GM21529 (cell line): ENCODE results near the gene ADRA2B.

Source experiments
- ATAC-seq: cut with Tn5 transposase; IDR thresholded peaks from one replicate; pipeline ENCODE4 v1.9.1; 2021; ENCODE audit not compliant: unreplicated experiment

Gene ADRA2B

DNA sequence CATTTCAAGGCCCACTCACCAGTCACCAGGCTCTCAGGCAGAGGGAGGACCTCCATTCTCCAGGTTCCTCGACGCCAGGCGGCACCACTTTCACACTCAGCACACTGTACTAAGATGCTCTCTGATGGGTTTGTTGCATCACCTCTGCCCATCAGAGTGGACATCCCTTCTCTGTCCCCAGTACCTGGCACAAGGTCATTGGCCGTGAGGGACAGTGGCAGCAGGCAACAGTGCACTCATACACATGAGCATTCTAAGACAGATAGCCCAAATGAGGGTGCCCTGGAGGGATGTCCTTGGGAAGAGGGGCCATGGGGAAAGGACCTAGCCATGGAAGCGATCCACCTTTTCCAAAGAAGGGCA, 3.0 kb upstream of the ADRA2B start:
- no peak for ATAC-seq

DNA sequence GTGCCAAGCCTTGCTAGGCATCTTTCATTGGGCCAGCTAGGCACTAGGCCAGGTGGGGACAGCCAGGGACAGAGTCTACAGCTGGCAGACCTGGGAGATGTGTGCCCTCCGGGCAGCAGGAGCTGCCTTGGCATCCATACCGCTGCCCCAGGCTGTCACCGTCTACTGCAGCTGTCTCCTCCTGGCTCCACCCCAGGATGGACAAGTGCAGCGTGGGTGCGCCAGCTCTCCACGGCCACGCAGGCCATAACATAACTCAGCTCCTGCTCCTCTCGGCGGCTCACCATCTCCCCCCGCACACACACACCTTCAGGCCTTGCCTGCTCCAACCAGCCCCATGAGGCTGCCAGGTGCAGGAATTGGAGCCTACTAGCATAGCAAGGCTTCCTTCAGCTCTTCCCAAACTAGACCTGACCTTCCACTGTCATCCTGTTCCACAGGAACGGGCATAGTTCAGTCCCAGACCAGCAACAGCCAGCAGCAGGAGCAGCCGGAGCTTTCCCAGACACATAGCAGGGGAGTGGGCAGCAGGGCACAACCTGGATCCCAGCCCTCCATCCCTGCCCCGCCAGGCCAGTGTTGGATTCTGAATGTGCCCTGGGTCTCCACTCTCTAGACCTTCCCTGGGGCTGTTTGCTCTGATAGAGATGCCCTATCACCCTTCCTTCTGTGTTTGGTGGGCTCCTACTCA, 2.5 kb upstream of the ADRA2B start:
- no peak for ATAC-seq

DNA sequence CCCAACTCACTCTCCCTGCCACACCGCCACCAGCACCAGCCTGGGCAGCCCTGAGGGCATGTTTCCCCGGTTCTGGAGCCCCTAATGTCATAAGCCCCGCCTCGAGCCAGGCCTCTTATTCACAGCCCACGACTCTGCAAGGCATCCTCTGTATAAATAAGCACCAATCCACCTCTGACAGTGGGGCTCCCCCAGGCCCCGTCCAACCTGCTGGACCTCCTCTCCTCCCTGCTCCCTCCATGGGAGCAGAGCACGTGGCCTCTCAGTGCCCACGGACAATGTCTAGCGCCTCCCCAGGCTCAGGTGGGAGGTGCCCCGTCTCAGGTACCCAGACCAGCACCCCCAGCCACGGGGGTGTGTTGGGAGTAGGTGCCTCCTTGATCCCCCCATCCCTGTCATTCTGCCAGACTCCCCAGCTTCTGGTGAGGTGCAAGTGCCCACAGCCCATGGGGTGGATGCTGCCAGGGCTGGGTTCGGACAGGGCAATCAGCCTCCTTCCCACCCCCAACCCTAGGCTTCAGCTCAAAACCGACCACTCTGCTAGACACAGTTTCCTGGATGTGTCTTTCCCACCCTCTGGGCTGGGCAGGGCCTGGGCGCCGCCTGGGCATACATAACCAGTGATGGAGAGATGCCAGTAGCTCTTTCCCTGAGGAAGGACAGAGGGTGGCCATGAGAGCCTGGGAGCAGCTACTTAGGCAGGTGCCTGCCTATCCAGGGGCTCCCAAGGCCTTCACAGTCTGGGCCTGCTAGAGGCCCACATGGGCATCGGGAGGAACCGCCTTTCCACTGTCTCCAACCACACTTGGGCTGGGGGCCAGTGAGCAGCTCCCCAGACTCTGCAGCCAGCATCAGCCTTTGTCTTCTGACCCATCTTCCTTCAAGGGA, 1.6 kb upstream of the ADRA2B start:
- ATAC-seq: no peak

GRCh38 chr2:96116879-96117533, 635 bp upstream of the ADRA2B start:
- ATAC-seq: peak; percentile 70

DNA sequence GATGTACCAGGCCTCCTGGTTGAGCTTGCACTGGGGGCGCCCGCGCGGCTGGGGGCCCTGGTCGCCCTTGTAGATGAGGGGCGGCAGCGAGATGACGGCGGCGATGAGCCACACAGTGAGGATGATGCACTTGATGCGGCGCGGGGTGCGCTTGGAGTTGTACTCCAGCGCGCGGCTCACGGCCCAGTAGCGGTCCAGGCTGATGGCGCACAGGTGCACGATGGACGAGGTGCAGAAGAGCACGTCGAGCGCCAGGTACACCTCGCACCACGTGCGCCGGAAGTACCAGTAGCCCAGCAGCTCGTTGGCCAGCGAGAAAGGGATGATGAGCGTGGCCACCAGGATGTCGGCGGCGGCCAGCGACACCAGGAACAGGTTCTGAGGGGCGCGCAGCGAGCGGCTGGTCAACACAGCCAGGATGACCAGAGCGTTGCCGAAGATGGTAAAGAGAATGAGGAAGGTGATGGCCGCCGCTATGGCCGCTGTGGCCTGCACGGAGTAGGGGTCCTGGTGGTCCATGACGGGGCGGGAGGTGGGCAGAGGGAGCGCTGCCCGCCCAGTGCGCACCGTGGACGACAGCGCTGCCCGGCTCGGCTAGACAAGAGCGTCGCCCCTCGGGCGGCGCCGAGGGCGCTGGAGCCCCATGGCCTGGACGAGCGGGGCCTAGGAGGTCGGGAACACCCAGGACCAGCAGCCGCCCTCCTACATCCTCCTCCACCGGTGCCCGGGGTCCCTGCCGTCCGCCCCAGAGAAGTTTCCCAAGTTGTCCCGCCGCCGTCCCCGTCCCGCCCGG, 544 bp downstream of the ADRA2B start:
- no peak for ATAC-seq

DNA sequence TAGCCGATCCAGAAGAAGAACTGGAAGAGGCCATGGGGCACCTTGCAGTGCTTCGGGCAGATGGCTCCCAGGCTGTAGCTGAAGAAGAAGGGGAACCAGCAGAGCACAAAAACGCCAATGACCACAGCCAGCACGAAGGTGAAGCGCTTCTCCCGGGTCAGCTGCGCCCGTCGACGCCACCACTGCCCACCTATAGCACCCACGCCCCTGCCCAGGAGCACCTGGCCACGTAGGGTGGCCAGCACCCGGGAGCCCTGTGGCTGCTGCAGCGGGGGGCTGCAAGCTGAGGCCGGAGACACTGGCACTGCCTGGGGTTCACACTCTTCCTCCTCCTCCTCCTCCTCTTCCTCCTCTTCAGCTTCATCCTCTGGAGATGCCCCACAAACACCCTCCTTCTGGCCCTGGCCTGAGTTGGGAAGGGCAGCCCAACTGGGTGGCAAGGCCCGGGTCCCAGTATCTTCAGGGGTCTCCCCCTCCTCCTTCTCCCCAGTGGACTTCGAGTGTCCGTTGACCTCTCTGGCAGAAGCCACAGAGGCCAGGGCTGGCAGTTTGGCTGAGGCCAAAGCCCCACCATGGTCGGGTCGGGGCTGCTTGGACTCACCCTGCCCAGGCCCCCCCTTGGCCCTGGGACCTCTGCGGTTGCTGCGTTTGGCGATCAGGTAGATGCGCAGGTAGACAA, 1.3 kb downstream of the ADRA2B start:
- no peak for ATAC-seq

- no peak for ATAC-seq
Measured at GRCh38 chr2:96114546-96114902, 1.8 kb downstream of the ADRA2B start.

DNA sequence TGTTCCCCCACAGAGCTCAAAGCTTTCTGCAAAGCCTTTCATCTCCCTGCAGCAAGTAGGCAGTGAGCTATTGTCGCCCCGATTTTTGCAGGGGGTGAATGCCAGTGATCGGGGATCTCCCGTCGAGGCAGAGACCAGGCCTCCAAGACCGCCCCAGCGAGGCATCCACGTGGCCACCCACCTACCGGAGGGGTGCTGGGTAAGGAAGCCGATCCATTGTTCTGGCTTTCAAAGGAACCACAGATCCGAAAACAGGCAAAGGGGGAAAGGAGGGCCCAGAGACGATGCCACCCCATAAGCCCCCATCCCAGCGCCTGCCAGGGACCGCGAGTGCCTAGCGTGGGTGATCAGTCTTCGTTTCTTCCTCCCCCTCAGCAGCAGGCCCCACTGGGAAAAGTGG, 2.4 kb downstream of the ADRA2B start:
- no peak for ATAC-seq

DNA sequence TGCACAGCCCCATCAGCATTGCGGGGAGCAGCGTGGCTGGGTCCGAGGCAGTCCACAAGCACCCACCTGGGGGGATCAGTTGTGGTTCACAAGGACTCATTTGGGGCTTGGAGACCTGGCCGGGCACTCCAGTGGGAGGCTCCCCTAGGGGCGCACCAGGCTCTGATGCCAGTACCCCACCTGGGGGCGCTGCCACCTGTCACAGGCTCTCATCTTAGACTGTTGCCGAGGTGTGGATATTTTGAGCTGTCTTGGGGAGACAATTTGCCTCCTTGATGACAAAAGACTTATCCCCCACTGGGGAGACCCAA, 3.0 kb downstream of the ADRA2B start:
- ATAC-seq: no peak

- ATAC-seq: no peak
Measured at GRCh38 chr2:96112501-96113366, 3.6 kb downstream of the ADRA2B start.

DNA sequence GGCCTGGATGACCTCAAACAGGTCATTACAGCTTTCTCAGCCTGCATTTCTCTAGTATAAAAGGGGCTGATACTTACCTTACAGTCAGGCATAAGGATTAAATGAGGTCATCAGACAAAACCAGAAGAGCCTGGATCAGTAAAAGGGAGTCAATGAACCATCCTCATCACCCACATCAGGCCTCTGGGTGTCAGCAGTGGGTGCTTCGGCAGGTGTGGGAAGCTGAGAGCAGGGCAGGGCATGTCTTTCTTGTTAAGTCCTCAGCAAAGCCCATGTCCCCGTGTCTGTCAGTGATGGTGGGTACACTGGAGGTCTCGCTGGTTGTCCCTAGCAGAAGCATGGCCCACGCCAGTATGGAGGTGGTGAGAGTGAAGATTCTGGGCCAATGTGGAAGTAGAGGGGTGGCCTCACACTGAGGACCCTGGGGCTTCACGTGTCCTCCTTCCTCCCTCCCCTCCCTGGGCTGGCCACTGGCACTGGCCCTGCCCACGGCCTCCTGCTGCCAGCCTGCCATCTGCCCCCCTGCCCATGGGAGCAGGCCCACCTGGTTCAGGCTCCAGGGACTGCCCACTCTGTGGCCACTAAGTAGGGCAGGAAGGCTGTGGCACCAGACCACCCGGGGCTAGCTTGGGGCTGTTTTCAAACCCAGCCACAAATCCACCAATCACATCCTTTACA, 4.4 kb downstream of the ADRA2B start:
- ATAC-seq: no peak

DNA sequence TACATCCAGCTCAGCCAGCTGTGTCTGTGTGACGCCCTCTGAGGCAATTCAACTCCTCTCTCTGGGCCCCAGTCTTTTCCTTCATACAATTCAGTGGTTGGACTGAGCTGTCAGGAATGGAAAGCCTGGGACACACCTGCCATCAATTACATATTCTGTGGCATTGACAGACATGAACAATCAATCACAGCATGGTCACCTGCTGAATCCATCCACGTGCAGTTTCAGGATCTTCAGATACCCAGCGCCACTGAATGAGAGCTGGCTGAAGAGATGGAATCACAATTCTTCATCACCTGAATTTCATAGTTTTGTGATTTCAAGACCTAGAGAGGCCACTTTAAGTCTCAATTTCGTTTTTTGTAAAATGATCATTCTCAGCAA, 5.1 kb downstream of the ADRA2B start:
- ATAC-seq: no peak

DNA sequence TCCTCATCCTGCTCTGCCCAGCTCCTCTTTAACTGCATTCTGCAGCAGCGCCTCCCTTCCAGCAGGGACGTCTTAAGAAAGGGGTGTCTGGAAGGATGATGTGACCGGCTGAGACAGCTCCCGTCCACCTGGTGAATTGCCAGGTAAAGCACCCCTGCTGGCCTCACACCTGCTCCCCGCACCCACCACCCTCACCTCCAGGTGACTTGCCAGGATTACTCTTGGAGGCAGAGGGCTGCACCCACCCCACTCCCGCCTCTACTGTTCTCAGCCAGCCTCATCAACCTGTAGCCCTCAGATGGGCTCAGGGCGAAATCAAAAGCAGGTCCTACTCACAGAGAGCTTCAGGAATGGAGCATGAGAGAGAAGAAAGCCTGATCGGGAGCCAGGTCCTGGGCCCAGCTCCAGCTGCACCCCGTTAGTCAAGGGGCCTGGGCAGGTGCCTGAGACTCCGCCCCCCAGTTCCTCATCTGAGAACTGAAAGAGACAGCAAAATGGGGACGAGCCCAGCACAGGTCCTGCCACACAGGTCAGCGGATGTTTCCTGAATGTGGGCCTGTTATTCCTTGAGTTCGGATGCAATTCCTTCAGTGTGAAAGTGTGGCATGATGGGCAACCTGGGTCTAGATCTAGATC, 5.6 kb downstream of the ADRA2B start:
- ATAC-seq: no peak

- ATAC-seq: no peak
Measured at GRCh38 chr2:96109931-96110511, 6.3 kb downstream of the ADRA2B start.

DNA sequence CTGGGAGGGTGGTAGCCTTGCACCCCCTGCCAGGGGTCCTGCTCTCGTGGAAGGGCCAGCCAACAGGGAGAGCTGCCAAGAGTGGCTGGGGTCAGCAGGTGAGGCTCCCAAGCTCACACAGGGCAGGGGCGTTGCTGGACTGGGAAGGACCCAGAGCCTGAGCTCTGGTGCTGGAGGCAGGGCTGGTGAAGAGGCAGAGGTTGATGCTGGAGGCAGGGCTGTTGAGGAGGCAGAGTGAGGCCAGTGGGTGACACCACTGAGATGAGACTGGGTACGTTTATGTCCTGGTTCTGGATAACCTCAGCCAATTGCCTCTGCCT, 7.0 kb downstream of the ADRA2B start:
- ATAC-seq: no peak

DNA sequence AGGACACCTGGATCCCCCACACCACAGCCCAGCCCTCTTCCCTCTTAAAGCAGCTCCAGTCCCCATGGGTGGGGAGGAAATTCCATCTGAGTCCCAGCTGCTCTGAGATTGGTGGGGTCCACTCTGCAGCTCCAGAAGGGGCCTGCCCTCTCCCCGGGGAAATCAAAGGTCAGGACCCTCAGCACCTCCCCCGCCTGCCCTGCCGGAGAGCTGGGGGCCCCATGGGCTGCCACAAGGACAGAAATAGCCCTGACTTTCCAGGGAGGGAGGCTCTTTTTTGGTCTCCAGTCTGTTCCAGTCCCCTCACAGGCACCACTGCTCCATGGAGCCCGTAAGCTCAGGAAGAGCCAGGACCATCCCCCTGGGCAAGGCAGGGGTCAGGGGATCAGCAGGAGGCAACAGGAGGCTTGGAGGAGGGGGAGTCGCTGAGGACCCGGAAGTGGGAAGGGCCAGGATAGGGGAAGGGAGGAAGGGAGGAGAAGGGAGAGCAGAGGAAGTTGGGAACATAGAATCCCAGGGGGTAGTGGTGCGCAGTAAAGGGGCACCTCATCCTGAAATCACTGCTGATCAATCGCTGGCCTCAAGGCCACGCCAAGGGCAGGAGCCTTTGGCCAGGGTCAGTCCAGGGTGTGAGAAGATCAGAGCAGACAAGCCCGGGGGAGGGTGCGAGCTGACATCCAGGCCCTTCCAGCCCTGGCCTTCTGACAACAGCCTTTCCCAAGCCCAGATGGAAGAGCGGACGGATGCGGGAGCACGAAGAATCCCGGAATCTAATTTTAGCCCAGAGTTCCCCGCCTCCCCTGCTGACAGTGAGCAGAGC, 7.6 kb downstream of the ADRA2B start:
- ATAC-seq: no peak

DNA sequence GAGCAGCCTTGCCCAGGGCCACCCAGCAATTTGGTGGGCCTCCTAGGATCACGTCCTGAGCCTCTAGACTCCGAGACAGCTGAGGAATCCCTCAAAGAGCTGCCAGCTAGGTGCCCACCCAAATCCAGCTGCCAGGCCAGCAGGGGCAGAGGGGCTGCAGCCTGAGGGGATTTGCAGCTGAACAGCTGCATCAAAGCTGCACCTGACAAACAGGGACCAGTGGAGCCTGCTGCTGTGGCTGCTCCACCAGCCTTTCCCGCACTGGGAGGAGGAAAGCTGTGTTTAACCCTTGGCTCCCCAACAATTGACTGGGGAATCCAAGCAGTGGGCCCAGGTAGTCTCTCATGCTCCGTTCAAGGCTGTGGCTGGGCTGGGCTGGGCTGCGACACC, 8.2 kb downstream of the ADRA2B start:
- ATAC-seq: no peak

DNA sequence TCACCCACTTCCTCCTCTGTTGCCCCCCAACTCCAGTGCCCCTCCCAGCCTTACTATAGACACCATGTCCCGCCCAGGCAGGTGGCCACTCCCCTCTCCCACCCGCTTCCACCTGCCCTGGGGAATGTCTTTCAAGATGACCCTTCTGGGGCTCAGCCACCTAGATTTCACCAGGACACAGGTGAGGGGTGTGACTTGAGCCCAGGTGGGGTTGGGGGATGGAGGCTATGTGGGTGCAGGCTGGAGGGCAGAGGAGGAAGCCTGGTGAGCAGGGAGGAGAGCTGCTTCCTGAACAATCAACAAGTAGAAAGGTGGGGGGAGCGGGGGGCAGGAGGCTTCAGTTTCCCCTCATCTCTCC, 8.7 kb downstream of the ADRA2B start:
- ATAC-seq: no peak
